ENCODE measurements around the gene LYSMD4.

Gene LYSMD4

GRCh38 chr15:99732124-99732750 lies 1.0 kb downstream of the LYSMD4 start:
- DNase-seq (ENCODE audit: extremely low read depth in 1 of 2, low read depth in 1 of 2): no peak

- no peak for DNase-seq (ENCODE audit: extremely low read depth in 1 of 2, low read depth in 1 of 2)
These were observed 1.7 kb downstream of the LYSMD4 start for GRCh38 chr15:99731336-99732123.

GRCh38 chr15:99729920-99730319 lies 3.3 kb downstream of the LYSMD4 start:
- no peak for DNase-seq (ENCODE audit: extremely low read depth in 1 of 2, low read depth in 1 of 2)

GRCh38 chr15:99729327-99729726 lies 3.9 kb downstream of the LYSMD4 start:
- no peak for DNase-seq (ENCODE audit: extremely low read depth in 1 of 2, low read depth in 1 of 2)

GRCh38 chr15:99728916-99729315 lies 4.3 kb downstream of the LYSMD4 start:
- DNase-seq (ENCODE audit: extremely low read depth in 1 of 2, low read depth in 1 of 2): no peak

GRCh38 chr15:99727733-99728132 lies 5.5 kb downstream of the LYSMD4 start:
- no peak for DNase-seq (ENCODE audit: extremely low read depth in 1 of 2, low read depth in 1 of 2)

GRCh38 chr15:99727330-99727729 lies 5.9 kb downstream of the LYSMD4 start:
- DNase-seq (ENCODE audit: extremely low read depth in 1 of 2, low read depth in 1 of 2): no peak

- no peak for DNase-seq (ENCODE audit: extremely low read depth in 1 of 2, low read depth in 1 of 2)
These were observed 6.9 kb downstream of the LYSMD4 start for GRCh38 chr15:99726333-99726732.

- DNase-seq (ENCODE audit: extremely low read depth in 1 of 2, low read depth in 1 of 2): no peak
These were observed 10.8 kb downstream of the LYSMD4 start for GRCh38 chr15:99722406-99722805.

GRCh38 chr15:99721896-99722295 lies 11.3 kb downstream of the LYSMD4 start:
- no peak for DNase-seq (ENCODE audit: extremely low read depth in 1 of 2, low read depth in 1 of 2)

- DNase-seq (ENCODE audit: extremely low read depth in 1 of 2, low read depth in 1 of 2): no peak
These were observed 12.0 kb downstream of the LYSMD4 start for GRCh38 chr15:99721104-99721778.

GRCh38 chr15:99720533-99720932 lies 12.7 kb downstream of the LYSMD4 start:
- DNase-seq (ENCODE audit: extremely low read depth in 1 of 2, low read depth in 1 of 2): no peak

GRCh38 chr15:99719096-99719541 lies 14.1 kb downstream of the LYSMD4 start:
- no peak for DNase-seq (ENCODE audit: extremely low read depth in 1 of 2, low read depth in 1 of 2)

- no peak for DNase-seq (ENCODE audit: extremely low read depth in 1 of 2, low read depth in 1 of 2)
These were observed 14.8 kb downstream of the LYSMD4 start for GRCh38 chr15:99718421-99718820.

GRCh38 chr15:99717161-99718009 lies 15.9 kb downstream of the LYSMD4 start:
- DNase-seq (ENCODE audit: extremely low read depth in 1 of 2, low read depth in 1 of 2): no peak

GRCh38 chr15:99716540-99717095 lies 16.6 kb downstream of the LYSMD4 start:
- no peak for DNase-seq (ENCODE audit: extremely low read depth in 1 of 2, low read depth in 1 of 2)

- no peak for DNase-seq (ENCODE audit: extremely low read depth in 1 of 2, low read depth in 1 of 2)
These were observed 20.8 kb downstream of the LYSMD4 start for GRCh38 chr15:99712415-99712814.

- no peak for DNase-seq (ENCODE audit: extremely low read depth in 1 of 2, low read depth in 1 of 2)
These were observed 21.6 kb downstream of the LYSMD4 start for GRCh38 chr15:99711625-99712024.

- no peak for DNase-seq (ENCODE audit: extremely low read depth in 1 of 2, low read depth in 1 of 2)
These were observed 23.8 kb downstream of the LYSMD4 start for GRCh38 chr15:99709243-99709986.

- DNase-seq (ENCODE audit: extremely low read depth in 1 of 2, low read depth in 1 of 2): no peak
These were observed 24.7 kb downstream of the LYSMD4 start for GRCh38 chr15:99708563-99708962.
